Right cardiac atrium (tissue), 5 donors: ENCODE results near the gene TMEM169. TPM values are rescaled to one million over a fixed set of nuclear protein-coding genes. Genes with fewer than 3 reads are reported as not detected.
A peak's percentile ranks its signal among the peaks of the same experiment; 100 is the strongest.
"Not testable (repeated sequence)": the region's sequence is repeated elsewhere in the genome, so short reads cannot be mapped to it uniquely, and the experiment has no call there.

Source experiments
- ATAC-seq, 2 donors: fragments of 200-7000 bp; cut with Tn5 transposase; one replicate each; pipeline versions ENCODE4 v1.8.0 to v1.9.1; 2020; ENCODE audit warnings: moderate library complexity in 2 of 2, mild to moderate bottlenecking in 1 of 2
- DNase-seq, 3 donors: peaks; one replicate each; pipeline ENCODE4 v3.0.0-alpha.2; 2020
- H3K27ac ChIP-seq: one replicate; pipeline ENCODE4 v1.5.1; 2013; ENCODE audit warnings: mild to moderate bottlenecking, low read length, control low read depth, moderate library complexity
- H3K27me3 ChIP-seq: one replicate; pipeline ENCODE4 v1.6.1; 2013; ENCODE audit not compliant: control insufficient read depth, insufficient read depth
- H3K4me1 ChIP-seq: one replicate; pipeline ENCODE4 v1.6.1; 2013; ENCODE audit warnings: low read length; ENCODE audit not compliant: control insufficient read depth, insufficient read depth
- H3K4me3 ChIP-seq: one replicate; pipeline ENCODE4 v1.5.1; 2013; ENCODE audit warnings: low read length, control low read depth
- H3K9me3 ChIP-seq: one replicate; pipeline ENCODE4 v1.6.1; 2013; ENCODE audit warnings: low read length; ENCODE audit not compliant: control insufficient read depth
- WGBS: extraction: QIAGEN DNeasy Blood & Tissue Kit; methylation state at CpG from one replicate; pipeline ENCODE4 v1.1.7; 2013; 5-methylcytosine and 5-hydroxymethylcytosine counted together
- intact Hi-C, 4 donors: fragments of 100-400 bp; cut with DNase I; formaldehyde crosslinking; loops; one replicate each; pipeline versions ENCODE4 v1.11.0 to v1.14.0; 2022 to 2023
- polyA plus RNA-seq: library from polyadenylated mRNA; stranded (reverse); fragments of 200-250 nt; gene quantifications from one replicate; pipeline ENCODE4 v1.2.3, GENCODE V29; 2013
- total RNA-seq, 4 donors: library from RNA; stranded (reverse); fragmentation: NEBNext Ultra II Directional; extraction: Animal tissue kit (Norgen Biotek cat#: 25700); gene quantifications; one replicate each; pipeline ENCODE4 v1.2.1, GENCODE V29; 2021
- donor health status: healthy with polysubstance abuse.
- donor health status: DM: no; HTN: yes; CAD: no.
- donor health status: DM: no; HTN: no; CAD: no.
- donor health status: DM: no; HTN: yes; CAD: no; lungs with severe emphysema.
- donor health status: DM: yes; HTN: yes; CAD: no.

Gene TMEM169
- total and polyA plus RNA-seq, 5 donors = 0.14 to 0.42 (median 0.25) TPM; not detected in 1

DNA sequence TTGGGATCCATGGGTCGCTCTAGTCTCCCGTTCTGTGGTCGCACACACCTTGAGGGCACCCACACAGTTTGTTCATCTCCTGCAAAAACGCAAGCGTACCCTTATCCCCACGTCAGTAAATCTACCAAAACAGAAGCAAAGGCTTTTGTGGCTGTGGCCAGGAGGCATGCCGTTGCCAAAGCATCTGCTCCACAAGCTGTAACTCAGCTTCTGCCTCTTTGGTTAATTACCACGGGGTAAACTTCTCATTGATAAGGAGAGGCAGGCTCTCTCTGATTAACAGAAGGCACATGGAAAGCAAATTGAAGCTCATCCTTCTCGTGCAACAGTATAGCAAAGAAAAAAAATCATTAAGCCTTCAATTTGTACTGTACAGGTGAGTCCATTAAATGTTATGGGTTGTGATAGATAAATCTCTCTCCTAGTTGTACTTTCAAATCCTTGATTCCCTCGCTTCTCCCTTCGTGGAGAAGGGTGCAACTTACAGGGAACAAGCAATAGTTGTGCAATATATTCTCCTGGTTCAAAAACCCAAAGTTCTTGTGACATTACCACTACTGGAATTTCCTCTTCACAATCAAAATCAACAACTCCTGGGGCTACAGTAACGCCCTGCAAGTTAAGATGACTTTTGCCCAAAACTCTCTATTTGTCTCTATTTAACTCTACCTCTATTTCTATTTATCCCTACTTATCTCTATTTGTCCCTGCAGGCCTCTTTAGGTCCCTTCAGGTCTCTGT is 10.4 kb upstream of the TMEM169 start:
- ATAC-seq = no peak
- no peak overlapping the region for H3K27ac ChIP-seq
- WGBS = 85% methylated on average over 12 of the region's 12 CpGs
- H3K4me3 ChIP-seq = no peak overlapping the region
- intact Hi-C loops = no loop called here
- no peaks in the 10 kb centered on the region for H3K9me3 ChIP-seq
- no peaks in the 10 kb centered on the region for H3K27me3 ChIP-seq
- no peak for DNase-seq
- no peaks in the 10 kb centered on the region for H3K4me1 ChIP-seq

DNA sequence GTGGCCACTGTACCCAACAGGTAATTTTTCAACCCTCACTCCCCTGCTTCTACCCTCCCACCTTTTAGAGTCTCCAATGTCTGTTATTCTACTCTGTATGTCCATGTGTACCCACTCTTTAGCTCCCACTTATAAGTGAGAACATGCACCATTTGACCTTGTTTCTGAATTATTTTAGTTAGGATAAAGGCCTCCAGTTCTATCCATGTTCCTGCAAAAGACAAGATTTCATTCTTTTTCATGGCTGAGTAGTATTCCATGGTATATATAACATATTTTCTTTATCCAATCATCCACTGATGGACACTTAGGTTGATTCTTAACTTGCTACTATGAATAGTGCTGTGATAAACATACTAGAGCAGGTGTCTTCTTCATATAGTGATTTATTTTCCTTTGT is 9.2 kb upstream of the TMEM169 start:
- Histone ChIP-seq H3K27ac (no peak overlapping the region), H3K27me3 (no peaks in the 10 kb centered on the region), H3K4me3 (no peak overlapping the region), H3K9me3 (no peaks in the 10 kb centered on the region), H3K4me1 (no peaks in the 10 kb centered on the region)
- intact Hi-C loops = no loop called here
- ATAC-seq = no peak
- DNase-seq = no peak

DNA sequence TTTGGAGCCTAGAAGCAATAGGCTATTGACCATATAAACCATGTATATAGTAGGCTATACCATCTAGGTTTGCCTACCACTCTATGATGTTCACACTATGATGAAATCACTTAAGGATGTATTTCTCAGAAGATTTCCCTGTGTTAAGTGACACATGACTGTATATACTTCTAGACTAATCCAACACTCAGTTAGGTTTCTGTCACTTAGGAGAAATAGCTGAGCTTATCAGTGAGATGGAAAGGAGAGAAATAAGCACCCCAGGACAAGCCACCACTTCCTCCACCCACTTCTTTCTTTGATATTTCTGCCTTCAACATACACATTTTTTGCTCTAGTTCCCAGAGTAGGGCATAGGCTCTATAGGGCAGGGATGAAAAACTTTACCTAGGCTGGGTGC is 7.9 kb upstream of the TMEM169 start:
- no peak for DNase-seq
- H3K4me1 ChIP-seq = no peaks in the 10 kb centered on the region
- intact Hi-C loops = no loop called here
- ATAC-seq = no peak
- H3K4me3 ChIP-seq = no peak overlapping the region
- no peak overlapping the region for H3K27ac ChIP-seq
- no peaks in the 10 kb centered on the region for H3K9me3 ChIP-seq
- H3K27me3 ChIP-seq = no peaks in the 10 kb centered on the region

DNA sequence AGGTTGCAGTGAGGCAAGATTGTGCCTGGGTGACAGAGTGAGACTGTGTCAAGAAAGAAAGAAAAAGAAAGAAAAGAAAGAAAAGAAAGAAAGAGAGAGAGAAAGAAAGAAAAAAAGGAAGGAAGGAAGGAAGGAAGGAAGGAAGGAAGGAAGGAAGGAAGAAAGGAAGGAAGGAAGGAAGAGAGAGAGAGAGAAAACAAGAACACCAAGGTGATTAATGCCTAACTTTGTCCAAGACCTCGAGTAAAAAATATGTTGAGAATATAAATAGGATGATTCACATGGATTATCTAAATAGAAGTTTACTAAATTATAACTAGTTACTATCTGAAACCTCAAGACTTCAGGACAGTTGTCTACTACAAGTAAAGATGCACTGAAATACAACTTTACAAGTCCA is 7.3 kb upstream of the TMEM169 start:
- Histone ChIP-seq H3K4me1 (no peaks in the 10 kb centered on the region), H3K4me3 (no peak overlapping the region), H3K9me3 (no peaks in the 10 kb centered on the region), H3K27ac (no peak overlapping the region), H3K27me3 (no peaks in the 10 kb centered on the region)
- DNase-seq (no peak), ATAC-seq (no peak)
- intact Hi-C loops = no loop called here
- WGBS = 52% methylated on average over 1 of the region's 1 CpG

DNA sequence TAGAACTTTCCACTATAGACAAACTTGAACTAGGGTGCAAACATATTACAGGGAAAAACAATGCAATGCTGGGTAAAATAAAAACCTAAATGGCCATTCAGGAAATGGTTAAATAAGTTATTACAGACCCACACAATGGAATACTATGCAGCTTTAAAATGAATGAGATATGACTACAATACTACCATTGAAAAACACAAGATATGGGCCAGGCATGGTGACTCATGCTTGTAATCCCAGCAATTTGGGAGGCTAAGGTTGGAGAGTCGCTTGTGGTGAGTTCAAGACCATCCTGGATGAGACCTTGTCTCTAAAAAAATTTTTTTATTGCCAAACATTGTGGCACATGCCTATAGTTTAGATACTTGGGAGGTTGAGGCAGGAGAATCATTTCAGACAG is 6.9 kb upstream of the TMEM169 start:
- DNase-seq = no peak
- intact Hi-C loops = no loop called here
- Histone ChIP-seq H3K27me3 (no peaks in the 10 kb centered on the region), H3K27ac (no peak overlapping the region), H3K4me3 (no peak overlapping the region), H3K4me1 (no peaks in the 10 kb centered on the region), H3K9me3 (no peaks in the 10 kb centered on the region)
- WGBS = 91% methylated on average over 1 of the region's 1 CpG
- no peak for ATAC-seq

DNA sequence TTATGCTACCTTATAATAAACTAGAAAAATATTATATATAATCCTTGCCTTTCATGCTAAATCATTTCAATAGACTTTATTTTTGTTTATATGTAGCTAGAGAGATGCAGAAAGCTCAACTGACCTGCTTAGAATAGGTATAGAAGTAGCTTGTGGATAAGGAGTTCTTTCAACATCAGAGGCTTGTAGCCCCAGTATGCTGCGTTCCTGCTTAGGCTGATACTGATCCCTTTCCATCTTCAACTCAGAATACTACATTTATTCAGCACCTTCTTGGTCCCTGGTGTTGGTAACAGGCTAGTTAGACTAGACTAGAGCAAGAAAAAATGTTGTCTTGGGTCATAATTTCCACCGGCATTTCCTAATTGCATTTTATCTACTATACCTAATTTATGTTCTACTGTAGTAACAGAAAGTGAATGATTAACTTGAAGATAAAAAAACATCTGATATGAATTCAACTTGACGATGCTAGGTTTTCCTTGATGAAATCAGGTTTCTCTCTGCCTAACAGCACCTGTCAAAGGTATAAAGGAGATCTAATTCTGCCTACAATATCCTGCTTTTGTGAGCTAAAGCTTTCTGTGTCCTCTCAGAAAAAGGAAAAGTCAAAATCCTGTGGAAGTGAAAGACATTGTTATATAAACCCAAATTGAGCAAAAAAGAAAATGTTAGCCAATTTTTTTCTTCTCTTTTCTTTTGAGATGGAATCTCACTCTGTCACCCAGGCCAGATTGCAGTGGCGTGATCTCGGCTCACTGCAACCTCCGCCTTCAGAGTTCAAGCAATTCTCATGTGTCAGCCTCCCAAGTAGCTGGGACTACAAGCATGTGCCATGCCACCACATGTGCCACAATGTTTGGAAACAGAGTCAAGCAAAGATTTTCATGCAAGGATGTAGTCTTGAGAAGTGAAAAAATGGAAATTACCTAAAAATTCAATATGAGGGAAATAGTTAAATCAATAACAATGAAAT is 5.9 kb upstream of the TMEM169 start:
- Histone ChIP-seq H3K27ac (no peak overlapping the region), H3K4me1 (no peaks in the 10 kb centered on the region), H3K4me3 (no peak overlapping the region), H3K9me3 (no peaks in the 10 kb centered on the region), H3K27me3 (no peaks in the 10 kb centered on the region)
- DNase-seq (no peak), ATAC-seq (no peak)
- intact Hi-C loops = no loop called here
- 89% methylated on average over 6 of the region's 6 CpGs for WGBS

DNA sequence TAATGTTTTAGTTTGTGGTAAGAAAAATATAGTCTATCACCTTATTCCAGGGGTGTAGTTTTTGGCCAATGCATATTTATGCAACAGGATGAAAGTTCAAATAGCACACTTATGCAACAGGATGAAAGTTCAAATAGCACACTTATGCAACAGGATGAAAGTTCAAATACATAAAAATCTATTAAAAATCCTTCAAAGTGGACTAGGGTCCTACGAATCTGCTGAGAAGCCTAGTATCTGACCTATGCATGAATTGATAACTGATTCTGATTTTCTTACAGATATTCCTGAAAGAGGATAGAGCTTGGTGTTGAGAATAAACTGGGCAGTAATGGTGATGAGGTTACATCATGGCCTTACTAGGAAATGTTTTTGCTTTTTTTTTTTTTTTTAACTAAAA is 2.9 kb upstream of the TMEM169 start:
- WGBS = 60% methylated on average over 1 of the region's 1 CpG
- H3K27me3 ChIP-seq = no peaks in the 10 kb centered on the region
- DNase-seq = no peak
- H3K4me1 ChIP-seq = no peaks in the 10 kb centered on the region
- H3K27ac ChIP-seq = no peak overlapping the region
- H3K4me3 ChIP-seq = no peak overlapping the region
- intact Hi-C loops = no loop called here
- ATAC-seq = no peak
- H3K9me3 ChIP-seq = no peaks in the 10 kb centered on the region

DNA sequence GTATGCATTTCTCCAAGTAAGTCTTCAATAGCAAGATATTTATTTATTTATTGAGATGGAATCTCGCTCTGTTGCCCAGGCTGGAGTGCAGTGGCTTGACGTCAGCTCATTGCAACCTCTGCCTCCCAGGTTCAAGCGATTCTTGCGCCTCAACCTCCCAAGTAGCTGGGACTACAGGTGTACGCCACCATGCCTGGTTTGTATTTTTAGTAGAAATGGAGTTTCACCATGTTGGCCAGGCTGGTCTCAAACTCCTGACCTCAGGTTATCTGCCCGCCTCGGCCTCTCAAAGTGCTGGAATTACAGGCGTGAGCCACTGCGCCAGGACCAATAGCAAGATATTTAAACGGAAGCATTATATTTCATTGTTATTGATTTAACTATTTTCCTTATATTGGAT is 1.7 kb upstream of the TMEM169 start:
- WGBS = 99% methylated on average over 10 of the region's 10 CpGs
- H3K9me3 ChIP-seq, DNase-seq, H3K4me1 ChIP-seq, intact Hi-C loops, H3K4me3 ChIP-seq, H3K27ac ChIP-seq, H3K27me3 ChIP-seq, ATAC-seq: not testable (repeated sequence)

DNA sequence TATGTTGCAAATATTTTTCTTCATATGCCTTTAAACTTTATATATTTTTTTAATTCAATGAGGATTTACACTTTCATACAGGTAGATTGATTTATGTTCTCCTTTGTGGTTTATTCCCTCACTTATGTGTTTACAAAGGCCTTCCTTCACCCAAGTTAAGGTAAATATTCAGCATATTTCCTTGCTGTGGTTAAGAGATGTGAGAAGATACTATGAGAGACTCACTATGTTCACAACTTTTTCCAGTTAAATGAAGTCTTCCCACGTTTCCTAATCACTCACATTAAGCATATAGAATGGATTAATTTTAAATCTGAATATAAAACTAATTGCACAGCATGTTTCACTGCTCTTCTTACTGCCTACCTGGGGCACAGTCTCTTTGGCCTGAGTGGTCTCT is 707 bp upstream of the TMEM169 start:
- ATAC-seq = no peak
- 31% methylated on average over 1 of the region's 1 CpG for WGBS
- Histone ChIP-seq H3K4me1 (no peaks in the 10 kb centered on the region), H3K27me3 (no peaks in the 10 kb centered on the region), H3K27ac (no peak overlapping the region), H3K4me3 (peak overlapping the region; percentile 58), H3K9me3 (no peaks in the 10 kb centered on the region)
- DNase-seq = no peak
- intact Hi-C loops = no loop called here

DNA sequence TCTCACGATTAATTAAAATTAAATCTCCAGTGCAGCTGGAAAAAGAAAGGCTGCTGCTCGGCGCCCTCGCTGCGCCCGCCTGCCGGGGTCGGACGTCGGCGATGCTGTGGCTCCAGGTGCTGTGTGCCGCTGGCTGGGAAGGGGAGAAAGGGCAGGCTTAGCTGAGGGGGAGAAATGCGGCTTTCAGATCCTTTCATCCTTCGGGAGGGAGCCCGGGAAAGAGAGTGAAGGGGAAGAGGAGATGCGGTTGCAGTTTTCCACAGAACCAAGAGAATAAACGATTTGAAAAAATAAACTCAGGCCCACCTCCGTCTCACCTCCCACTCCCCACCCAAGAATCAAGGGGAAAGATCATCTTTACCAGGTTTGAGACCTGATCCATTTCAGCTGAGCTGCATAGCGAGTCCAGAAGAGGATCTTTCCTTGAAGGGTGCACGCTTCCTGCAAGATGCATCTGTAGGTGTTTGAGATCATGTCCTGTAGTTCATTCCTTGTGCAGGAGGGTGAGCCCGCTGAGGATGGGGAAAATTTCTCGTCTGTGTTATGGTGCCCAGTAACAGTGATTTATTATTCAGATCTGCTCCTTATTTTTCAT is 495 bp downstream of the TMEM169 start:
- DNase-seq (peak in 1 of 3 donors; percentile 48), ATAC-seq (peak; percentile 46 to 57)
- no peaks in the 10 kb centered on the region for H3K4me1 ChIP-seq
- no peaks in the 10 kb centered on the region for H3K27me3 ChIP-seq
- intact Hi-C loops = no loop called here
- 13% methylated on average over 22 of the region's 22 CpGs for WGBS
- H3K9me3 ChIP-seq = no peaks in the 10 kb centered on the region
- H3K27ac ChIP-seq = no peak overlapping the region
- peak overlapping the region; percentile 58 for H3K4me3 ChIP-seq

DNA sequence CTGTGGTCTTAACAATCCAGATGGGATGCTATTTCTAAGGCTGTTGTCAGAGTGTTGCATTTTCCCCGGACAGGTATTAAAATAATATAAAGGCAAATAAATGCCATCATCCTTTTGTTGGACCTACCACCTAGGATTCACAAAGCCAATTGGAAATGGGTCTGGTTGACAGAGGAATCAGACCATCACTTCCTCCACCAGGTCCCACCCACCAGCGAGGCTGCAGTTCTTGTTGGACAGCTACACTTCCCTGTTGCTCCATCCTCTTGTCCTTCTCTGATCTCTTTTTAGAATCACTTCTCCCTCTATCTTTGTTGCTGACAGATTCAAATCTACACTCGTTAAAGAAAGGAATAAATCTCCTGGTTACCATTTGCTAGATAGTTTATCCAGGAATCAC is 1.1 kb downstream of the TMEM169 start:
- Histone ChIP-seq H3K9me3 (no peaks in the 10 kb centered on the region), H3K27me3 (no peaks in the 10 kb centered on the region), H3K4me3 (no peak overlapping the region), H3K27ac (no peak overlapping the region), H3K4me1 (no peaks in the 10 kb centered on the region)
- intact Hi-C loops = no loop called here
- no peak for ATAC-seq
- WGBS = 64% methylated on average over 3 of the region's 3 CpGs
- DNase-seq = peak; percentile 18 to 68 (median 54)
